GM12875 (cell line): Measurements from ENCODE around the gene HOXD11.
A peak's percentile ranks its signal among the peaks of the same experiment; 100 is the strongest.

Source experiments
- H3K4me3 ChIP-seq: one replicate; pipeline ENCODE4 v1.5.1; 2011; ENCODE audit warnings: low read depth, low read length, control low read depth
- TF ChIP-seq, protein P1 (sequence below): IDR thresholded peaks from 2 replicates; pipeline ENCODE4 v1.5.1; 2011; ENCODE audit warnings: low read depth, mild to moderate bottlenecking, control low read depth, inconsistent platforms, low read length, moderate library complexity, borderline replicate concordance; ENCODE audit not compliant: insufficient read depth

Gene HOXD11

DNA sequence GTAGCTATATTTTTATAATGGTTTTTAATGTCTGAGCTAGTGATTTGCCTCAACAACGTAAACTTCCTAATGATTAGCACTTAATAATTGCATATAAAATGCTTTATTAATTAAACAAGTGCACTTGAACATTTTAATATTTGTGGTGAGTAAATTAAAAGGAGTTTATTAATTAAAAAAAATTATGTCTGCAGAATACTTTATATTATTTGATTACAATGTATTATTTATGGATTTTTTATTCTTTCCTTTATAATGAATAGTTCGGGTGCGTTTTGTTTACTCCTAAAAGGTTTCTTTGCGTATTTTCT is 24.7 kb downstream of the HOXD11 start:
- TF ChIP-seq, protein P1, sequence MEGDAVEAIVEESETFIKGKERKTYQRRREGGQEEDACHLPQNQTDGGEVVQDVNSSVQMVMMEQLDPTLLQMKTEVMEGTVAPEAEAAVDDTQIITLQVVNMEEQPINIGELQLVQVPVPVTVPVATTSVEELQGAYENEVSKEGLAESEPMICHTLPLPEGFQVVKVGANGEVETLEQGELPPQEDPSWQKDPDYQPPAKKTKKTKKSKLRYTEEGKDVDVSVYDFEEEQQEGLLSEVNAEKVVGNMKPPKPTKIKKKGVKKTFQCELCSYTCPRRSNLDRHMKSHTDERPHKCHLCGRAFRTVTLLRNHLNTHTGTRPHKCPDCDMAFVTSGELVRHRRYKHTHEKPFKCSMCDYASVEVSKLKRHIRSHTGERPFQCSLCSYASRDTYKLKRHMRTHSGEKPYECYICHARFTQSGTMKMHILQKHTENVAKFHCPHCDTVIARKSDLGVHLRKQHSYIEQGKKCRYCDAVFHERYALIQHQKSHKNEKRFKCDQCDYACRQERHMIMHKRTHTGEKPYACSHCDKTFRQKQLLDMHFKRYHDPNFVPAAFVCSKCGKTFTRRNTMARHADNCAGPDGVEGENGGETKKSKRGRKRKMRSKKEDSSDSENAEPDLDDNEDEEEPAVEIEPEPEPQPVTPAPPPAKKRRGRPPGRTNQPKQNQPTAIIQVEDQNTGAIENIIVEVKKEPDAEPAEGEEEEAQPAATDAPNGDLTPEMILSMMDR, result no peak
- no peak overlapping the region for H3K4me3 ChIP-seq

DNA sequence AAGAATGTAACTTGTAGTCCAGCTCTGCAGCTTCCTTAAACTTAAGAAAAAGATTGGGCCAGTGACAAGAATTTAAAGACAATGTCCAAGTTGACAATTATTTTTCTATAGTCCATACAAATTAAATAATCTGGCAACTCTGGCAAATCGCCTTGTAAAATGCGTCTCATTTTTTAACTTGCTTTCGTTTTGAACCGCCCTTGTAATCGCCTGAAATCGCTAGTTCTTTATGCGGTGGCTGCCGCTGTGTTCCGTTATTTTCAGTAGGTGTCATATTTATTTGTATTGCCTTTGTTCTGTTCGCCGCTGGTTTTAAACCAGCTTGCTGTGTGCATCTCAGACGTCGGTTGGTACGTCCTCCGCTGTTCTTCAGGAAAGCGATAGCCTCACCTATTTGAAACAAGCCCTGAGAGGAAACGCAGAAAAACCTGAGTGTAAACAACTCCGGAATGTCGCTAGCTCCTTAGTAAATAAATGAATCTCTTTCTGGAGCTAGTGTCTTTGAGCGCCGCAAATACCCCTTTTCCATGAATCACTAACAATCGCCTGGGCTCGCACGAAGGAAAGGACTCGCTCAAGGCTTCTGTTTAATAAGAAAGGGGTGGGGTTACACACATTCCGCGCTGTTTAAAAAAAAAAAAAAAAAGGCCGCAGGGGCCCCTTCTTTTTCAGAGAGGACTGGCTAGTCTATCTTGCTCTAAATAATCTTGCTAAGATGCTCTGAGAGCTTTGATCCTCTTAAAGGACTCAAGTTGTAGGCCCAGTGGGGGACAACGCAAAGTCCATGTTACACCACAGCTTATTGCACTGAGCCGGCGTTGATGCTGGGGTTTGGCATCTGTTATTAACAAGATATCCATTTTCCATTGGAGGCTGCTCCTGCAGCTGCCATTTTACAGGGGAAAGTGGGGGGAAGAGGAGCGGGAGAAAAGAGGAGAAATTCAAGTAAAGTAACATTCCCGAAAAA is 25.4 kb downstream of the HOXD11 start:
- TF ChIP-seq, protein P1, result no peak
- no peak overlapping the region for H3K4me3 ChIP-seq

DNA sequence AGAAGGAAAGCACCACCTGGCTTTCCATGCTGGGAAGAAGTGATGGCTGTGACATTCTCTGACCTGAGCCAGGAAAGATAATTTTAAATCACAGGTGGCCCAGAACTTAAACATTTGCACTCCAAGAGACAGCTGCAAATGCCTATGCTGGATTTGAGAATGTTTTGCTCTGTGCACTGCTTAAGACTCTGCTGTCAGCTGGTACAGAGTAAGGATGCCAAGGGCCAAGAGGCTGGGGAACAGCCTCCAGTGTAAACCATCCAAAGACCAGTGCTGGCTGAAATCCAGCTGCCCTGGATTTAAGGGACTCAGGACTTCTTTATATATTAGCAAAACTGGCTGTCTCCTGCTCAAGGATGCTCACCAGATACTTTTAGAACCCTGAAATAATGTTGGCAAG is 26.3 kb downstream of the HOXD11 start:
- TF ChIP-seq, protein P1, result no peak
- no peak overlapping the region for H3K4me3 ChIP-seq

DNA sequence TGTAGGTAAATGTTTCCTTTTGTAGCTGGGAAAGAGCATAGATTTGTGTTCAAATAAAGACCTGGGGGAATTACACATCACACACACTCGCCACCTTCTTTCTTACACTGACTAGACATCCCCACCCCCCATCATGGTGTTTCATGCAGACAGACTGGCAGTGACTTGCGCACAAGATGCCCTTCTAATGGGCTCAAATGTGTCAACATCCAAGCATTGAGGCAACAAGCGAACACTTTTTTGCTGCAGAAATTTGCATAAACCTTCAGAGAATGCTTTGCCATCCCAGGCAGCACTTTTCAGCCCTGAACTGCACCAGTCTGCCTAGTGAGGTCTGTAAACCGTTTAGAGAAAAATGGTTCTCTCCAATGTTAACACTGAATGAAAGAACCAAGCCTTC is 27.0 kb downstream of the HOXD11 start:
- TF ChIP-seq, protein P1, result no peak
- H3K4me3 ChIP-seq, result no peak overlapping the region

GRCh38 chr2:176135035-176135440 is 28.0 kb downstream of the HOXD11 start:
- TF ChIP-seq, protein P1, result no peak
- no peak overlapping the region for H3K4me3 ChIP-seq

DNA sequence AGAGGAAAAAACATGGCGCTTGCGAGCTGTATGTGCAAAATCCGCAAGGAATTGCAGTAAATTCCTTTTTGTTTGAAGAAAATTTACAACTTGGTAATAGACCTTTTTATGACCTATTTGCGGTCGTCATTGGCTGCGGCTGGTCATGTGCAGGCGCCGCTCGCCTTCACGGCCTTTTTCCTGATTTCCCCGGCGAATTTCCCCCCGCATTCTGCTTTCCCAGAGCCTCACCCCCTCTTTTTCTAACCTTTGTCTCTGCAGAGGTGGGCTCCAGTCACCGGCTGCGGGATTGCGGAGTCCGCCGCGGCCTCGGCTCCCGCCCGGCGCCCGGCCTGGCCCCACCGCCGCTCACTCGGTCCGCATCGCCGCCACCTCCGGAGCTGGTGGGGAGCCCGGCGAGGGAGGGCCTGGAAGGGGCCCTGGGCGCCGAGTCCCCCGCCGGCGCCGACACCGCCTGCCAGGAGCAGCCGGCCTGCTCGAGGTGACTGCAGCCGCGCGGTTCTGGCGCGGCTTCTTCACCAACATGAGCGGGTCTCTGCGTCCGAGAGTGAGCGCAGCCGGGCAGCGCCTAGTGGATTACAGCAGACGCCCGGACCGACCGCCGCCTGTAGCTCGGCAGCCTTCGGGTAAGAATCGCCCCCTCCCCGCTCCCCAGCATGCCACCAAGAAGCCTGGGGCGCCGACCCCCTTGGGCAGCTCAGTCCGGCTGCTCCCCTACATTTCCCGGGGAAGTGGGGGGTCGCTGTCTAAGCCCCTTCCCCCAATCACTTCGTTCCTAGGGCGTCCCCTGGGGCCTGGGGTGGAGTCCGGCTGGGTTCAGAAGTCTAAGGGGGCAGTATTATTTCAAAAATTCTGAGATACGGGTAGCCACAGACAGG is 29.5 kb downstream of the HOXD11 start:
- H3K4me3 ChIP-seq, result peak overlapping the region; percentile 12
- TF ChIP-seq, protein P1, result no peak
